Ectodermal cell (in vitro differentiated cells): ENCODE results near the gene TBX10.
A peak's percentile ranks its signal among the peaks of the same experiment; 100 is the strongest.

Experiments
- H3K27ac ChIP-seq: 2 replicates; pipeline ENCODE4 v1.7.0; 2013; ENCODE audit warnings: mild to moderate bottlenecking, low read depth, low read length; ENCODE audit not compliant: insufficient read depth, poor library complexity, severe bottlenecking
- H3K27me3 ChIP-seq: 2 replicates; pipeline ENCODE4 v1.7.0; 2013; ENCODE audit warnings: mild to moderate bottlenecking, low read length; ENCODE audit not compliant: insufficient read depth, control insufficient read depth, poor library complexity, severe bottlenecking
- H3K36me3 ChIP-seq: one replicate; pipeline ENCODE4 v1.7.0; 2013; ENCODE audit warnings: low read length; ENCODE audit not compliant: control insufficient read depth, insufficient read depth
- H3K4me1 ChIP-seq: one replicate; pipeline ENCODE4 v1.7.0; 2013; ENCODE audit warnings: low read length; ENCODE audit not compliant: control insufficient read depth, insufficient read depth
- H3K4me3 ChIP-seq: 2 replicates; pipeline ENCODE4 v1.7.0; 2013; ENCODE audit warnings: low read depth, low read length, control low read depth; ENCODE audit not compliant: insufficient read depth
- H3K9me3 ChIP-seq: 2 replicates; pipeline ENCODE4 v1.7.0; 2013; ENCODE audit warnings: mild to moderate bottlenecking, low read length, moderate library complexity; ENCODE audit not compliant: control insufficient read depth
- WGBS, 2 experiments: methylation state at CpG; one replicate each; pipeline ENCODE4 v1.1.7; 2013; ENCODE audit warnings: missing lambda C conversion rate in 2 of 2; 5-methylcytosine and 5-hydroxymethylcytosine counted together

The TBX10 gene

DNA sequence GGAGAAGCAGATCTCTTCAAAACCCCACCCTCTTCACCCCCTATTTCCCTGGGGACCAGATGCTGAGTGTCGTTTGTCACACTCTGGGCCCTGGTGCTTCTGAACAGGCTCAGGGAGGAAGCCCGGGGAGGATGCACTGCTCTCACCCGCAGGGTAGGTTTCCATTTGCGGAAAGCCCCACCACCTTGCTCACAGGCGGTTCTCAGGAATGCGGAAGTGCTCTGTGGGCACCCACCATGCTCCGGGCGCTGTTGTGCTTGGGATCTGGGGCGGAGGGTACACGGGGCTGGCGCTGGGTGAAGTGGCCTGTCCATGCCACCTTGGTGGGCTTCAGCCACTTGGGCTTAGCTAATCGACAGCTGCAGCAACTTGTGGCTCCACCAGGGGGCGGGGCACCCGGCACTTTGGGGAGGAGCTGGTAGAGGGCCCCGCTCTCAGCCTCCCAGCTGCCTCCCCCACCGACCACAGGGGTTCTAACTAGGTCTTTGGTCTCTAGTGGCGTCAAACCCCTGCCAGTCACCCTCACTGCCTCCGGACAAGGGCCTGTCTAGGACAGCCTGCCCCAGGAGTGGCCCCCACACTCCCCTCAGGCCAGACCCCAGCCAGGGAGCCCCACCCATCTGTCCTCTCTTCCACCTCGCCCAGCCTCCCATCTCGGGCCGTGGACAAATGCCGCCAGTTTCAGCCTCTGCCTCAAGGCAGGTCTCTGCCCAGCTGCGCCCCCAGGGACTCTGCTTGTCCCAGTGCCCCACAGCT is 25.4 kb downstream of the TBX10 start:
- Histone ChIP-seq H3K4me1 (peaks cover 17% of the 10 kb centered on the region), H3K27me3 (no peaks in the 10 kb centered on the region), H3K36me3 (peaks cover 12% of the 10 kb centered on the region), H3K4me3 (no peak overlapping the region), H3K9me3 (no peaks in the 10 kb centered on the region), H3K27ac (no peak overlapping the region)
- 47 to 50% methylated on average over 23 of the region's 23 CpGs for WGBS, 2 experiments

GRCh38 chr11:67613313-67613959 is 26.1 kb downstream of the TBX10 start:
- Histone ChIP-seq H3K27ac (no peak overlapping the region), H3K4me3 (no peak overlapping the region)
- WGBS, 2 experiments: 90 to 91% methylated on average over 17 of the region's 17 CpGs

DNA sequence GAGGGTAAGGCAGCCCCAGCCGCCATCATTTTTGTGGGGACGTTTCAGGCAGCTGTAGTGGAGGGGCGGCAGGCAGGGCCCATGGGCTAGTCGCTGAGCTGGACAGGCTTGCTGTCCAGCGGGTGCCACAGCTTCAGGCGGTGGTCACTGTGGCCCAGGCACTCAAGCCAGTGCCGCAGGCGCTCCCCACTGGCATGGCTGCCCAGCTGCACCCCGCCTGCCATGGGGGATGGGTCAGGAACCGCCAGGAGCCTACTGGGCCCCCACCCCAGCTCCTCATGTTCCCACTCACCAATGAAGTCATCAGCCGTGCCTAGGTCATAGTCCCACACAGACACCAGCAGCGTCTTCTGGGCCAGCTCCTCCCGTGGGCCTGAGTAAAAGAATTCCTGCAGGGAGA is 26.8 kb downstream of the TBX10 start:
- H3K4me3 ChIP-seq: no peak overlapping the region
- no peaks in the 10 kb centered on the region for H3K9me3 ChIP-seq
- peaks cover 17% of the 10 kb centered on the region for H3K4me1 ChIP-seq
- H3K27me3 ChIP-seq: no peaks in the 10 kb centered on the region
- WGBS, 2 experiments: 94 to 95% methylated on average over 13 of the region's 13 CpGs
- peaks cover 16% of the 10 kb centered on the region for H3K36me3 ChIP-seq
- H3K27ac ChIP-seq: no peak overlapping the region

More at GRCh38 chr11:67613313-67613959, 26.1 kb downstream of the TBX10 start:
- Histone ChIP-seq H3K4me1 (peaks cover 17% of the 10 kb centered on the region), H3K27me3 (no peaks in the 10 kb centered on the region), H3K36me3 (peaks cover 16% of the 10 kb centered on the region), H3K9me3 (no peaks in the 10 kb centered on the region)

DNA sequence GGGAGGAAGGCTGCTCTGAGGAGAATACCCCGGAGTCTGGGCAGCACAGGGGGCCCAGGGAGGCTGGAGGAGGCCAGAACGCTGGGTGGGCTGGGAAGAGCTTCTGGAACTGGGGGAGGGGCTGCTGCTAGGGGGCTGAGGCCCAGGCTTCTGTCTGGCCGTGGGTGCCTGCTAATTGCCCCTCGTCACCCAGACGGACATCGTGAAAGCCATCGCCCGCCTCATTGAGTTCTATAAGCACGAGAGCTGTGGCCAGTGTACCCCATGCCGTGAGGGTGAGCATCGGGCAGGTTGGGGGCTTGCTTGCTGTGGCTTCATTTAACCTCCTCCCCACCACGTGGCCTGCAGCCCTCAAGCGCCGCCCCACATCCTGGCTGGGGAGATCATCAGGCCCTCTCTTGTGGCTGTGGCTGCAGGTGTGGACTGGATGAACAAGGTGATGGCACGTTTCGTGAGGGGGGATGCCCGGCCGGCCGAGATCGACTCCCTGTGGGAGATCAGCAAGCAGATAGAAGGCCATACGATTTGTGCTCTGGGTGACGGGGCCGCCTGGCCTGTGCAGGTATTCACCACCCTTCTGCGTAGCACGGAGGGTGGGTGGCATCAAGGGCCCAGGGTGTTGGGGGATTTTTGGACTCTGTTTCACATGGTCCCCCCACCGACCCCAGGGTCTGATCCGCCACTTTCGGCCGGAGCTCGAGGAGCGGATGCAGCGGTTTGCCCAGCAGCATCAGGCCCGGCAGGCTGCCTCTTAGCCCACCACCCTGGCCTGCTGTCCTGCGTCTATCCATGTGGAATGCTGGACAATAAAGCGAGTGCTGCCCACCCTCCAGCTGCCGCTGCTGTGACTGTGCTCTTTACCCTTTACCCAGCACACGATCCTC is 27.6 kb downstream of the TBX10 start:
- WGBS, 2 experiments: 95% methylated on average over 37 of the region's 37 CpGs
- peaks cover 14% of the 10 kb centered on the region for H3K4me1 ChIP-seq
- no peaks in the 10 kb centered on the region for H3K27me3 ChIP-seq
- peaks cover 16% of the 10 kb centered on the region for H3K36me3 ChIP-seq
- no peak overlapping the region for H3K4me3 ChIP-seq
- H3K27ac ChIP-seq: no peak overlapping the region
- no peaks in the 10 kb centered on the region for H3K9me3 ChIP-seq

DNA sequence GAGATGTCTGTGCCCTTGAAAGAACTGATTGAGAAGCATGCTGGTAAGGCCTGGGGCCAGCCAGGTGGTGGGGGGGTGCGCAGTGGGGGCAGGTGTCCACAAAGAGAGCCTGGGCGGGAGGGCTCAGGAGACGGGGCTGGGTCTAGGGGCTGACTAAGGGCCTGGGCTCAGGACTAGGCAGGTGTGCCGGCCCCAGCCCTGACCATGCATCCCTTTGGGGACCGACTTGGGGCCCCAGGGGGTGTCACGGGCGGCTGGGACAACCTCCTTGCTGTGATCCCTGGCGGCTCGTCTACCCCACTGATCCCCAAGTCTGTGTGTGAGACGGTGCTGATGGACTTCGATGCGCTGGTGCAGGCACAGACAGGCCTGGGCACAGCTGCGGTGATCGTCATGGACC is 28.4 kb downstream of the TBX10 start:
- Histone ChIP-seq H3K27me3 (peaks cover 2% of the 10 kb centered on the region), H3K36me3 (peaks cover 16% of the 10 kb centered on the region), H3K4me3 (no peak overlapping the region), H3K4me1 (peaks cover 10% of the 10 kb centered on the region), H3K27ac (no peak overlapping the region), H3K9me3 (no peaks in the 10 kb centered on the region)
- WGBS, 2 experiments: 93 to 96% methylated on average over 14 of the region's 14 CpGs

DNA sequence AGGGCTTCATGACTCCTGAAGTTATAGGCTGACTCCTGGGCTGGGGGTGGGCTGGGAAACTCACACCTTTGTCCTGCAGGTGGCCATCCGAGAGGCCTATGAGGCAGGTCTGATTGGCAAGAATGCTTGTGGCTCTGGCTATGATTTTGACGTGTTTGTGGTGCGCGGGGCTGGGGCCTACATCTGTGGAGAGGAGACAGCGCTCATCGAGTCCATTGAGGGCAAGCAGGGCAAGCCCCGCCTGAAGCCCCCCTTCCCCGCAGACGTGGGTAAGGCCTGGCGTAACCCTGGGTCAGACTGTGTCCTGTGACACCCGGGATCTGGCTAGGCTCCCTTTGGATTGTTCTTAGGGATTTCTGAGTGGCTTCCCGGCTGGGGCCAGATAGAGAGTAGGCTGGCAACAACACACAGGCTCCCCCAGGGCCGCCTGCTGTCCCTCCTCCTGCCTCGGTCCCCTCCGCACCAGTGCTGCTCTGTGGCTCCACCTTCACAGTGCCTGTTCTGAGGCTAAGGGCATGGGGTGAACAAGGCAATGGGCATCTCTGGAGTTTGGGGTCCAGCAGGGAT is 29.2 kb downstream of the TBX10 start:
- 93 to 94% methylated on average over 15 of the region's 15 CpGs for WGBS, 2 experiments
- H3K4me3 ChIP-seq: no peak overlapping the region
- peaks cover 16% of the 10 kb centered on the region for H3K36me3 ChIP-seq
- H3K9me3 ChIP-seq: no peaks in the 10 kb centered on the region
- peaks cover 5% of the 10 kb centered on the region for H3K27me3 ChIP-seq
- H3K27ac ChIP-seq: no peak overlapping the region
- peaks cover 18% of the 10 kb centered on the region for H3K4me1 ChIP-seq

GRCh38 chr11:67609316-67609715 is 30.2 kb downstream of the TBX10 start:
- Histone ChIP-seq H3K27me3 (peaks cover 12% of the 10 kb centered on the region), H3K9me3 (no peaks in the 10 kb centered on the region), H3K36me3 (peaks cover 16% of the 10 kb centered on the region), H3K4me3 (no peak overlapping the region), H3K4me1 (peaks cover 26% of the 10 kb centered on the region), H3K27ac (no peak overlapping the region)
- WGBS, 2 experiments: 95 to 97% methylated on average over 10 of the region's 10 CpGs

- H3K4me3 ChIP-seq: no peak overlapping the region
- peaks cover 21% of the 10 kb centered on the region for H3K4me1 ChIP-seq
- 95 to 96% methylated on average over 8 of the region's 8 CpGs for WGBS, 2 experiments
- no peak overlapping the region for H3K27ac ChIP-seq
- H3K36me3 ChIP-seq: peaks cover 16% of the 10 kb centered on the region
- H3K9me3 ChIP-seq: no peaks in the 10 kb centered on the region
- peaks cover 14% of the 10 kb centered on the region for H3K27me3 ChIP-seq
These were observed 31.1 kb downstream of the TBX10 start for GRCh38 chr11:67608486-67608885.

- no peaks in the 10 kb centered on the region for H3K9me3 ChIP-seq
- peak overlapping the region; percentile 100 for H3K4me3 ChIP-seq
- 68 to 74% methylated on average over 9 of the region's 9 CpGs for WGBS, 2 experiments
- H3K4me1 ChIP-seq: peaks cover 21% of the 10 kb centered on the region
- H3K27ac ChIP-seq: no peak overlapping the region
- peaks cover 16% of the 10 kb centered on the region for H3K36me3 ChIP-seq
- peaks cover 19% of the 10 kb centered on the region for H3K27me3 ChIP-seq
These were observed 32.1 kb downstream of the TBX10 start for GRCh38 chr11:67607507-67607906.
